HCT116 (cell line): ENCODE data around the gene WDR90. TPM values are rescaled to one million over a fixed set of nuclear protein-coding genes. Genes with fewer than 3 reads are reported as not detected.

Experiments used
- ATAC-seq: fragments of 200-7000 bp; cut with Tn5 transposase; 2 replicates; pipeline ENCODE4 v1.9.1; 2020; ENCODE audit warnings: mild to moderate bottlenecking, moderate library complexity
- BruUV-seq: library from RNA; stranded (reverse); fragments of 400-500 nt; replicated peaks from 2 replicates; lab custom pipeline; 2021; lab: Mats Ljungman, UMichigan
- CTCF ChIA-PET: fragments of 300-600 bp; sonication (Branson Sonifier 250); formaldehyde crosslinking; loops from one replicate; lab custom pipeline; 2021; ENCODE audit warnings: antibody characterized with exemption; lab: Charles Lee
- POLR2A ChIA-PET: fragments of 300-600, 350-600 bp; sonication (Branson Sonifier 250); formaldehyde crosslinking; loops from one replicate; lab custom pipeline; 2021; ENCODE audit warnings: antibody characterized with exemption; lab: Charles Lee
- RAD21 ChIA-PET, 2 experiments: fragments of 300-600 bp; sonication (Branson Sonifier 250); formaldehyde crosslinking; loops; one replicate each; lab custom pipeline; 2023; ENCODE audit warnings: low total read pairs in 2 of 2; ENCODE audit not compliant: uncharacterized antibody in 2 of 2, unreplicated experiment in 2 of 2, low non-redundant PET in 1 of 2; lab: Charles Lee
- DNase-seq: peaks from one replicate; pipeline ENCODE4 v3.0.0-alpha.2; 2010; ENCODE audit warnings: low read depth, low spot score
- H2AFZ ChIP-seq: fragments of 200-600 bp; shearing (Covaris generic), sonication (generic); 2 replicates; pipeline ENCODE4 v1.6.1; 2017; ENCODE audit warnings: low read depth, mixed run types, mixed read lengths, antibody characterized with exemption, low read length; ENCODE audit not compliant: poor library complexity, severe bottlenecking
- H3K27ac ChIP-seq: 2 replicates; pipeline ENCODE4 v1.5.1; 2012; ENCODE audit warnings: low read depth, low read length
- H3K27me3 ChIP-seq: fragments of 200-600 bp; sonication (generic); 2 replicates; pipeline ENCODE4 v1.6.1; 2016; ENCODE audit warnings: mixed run types, low read length, mixed read lengths; ENCODE audit not compliant: insufficient read depth
- H3K36me3 ChIP-seq, 2 experiments: fragments of 200-500 bp in 1 of 2; fragments of 200-600 bp in 1 of 2; sonication (Bioruptor generic) in 1 of 2; sonication (generic) in 1 of 2; 2 replicates each; pipeline versions ENCODE4 v1.5.1 to v1.6.1; 2014 to 2016; ENCODE audit warnings: low read length in 2 of 2, inconsistent platforms in 1 of 2, mixed read lengths in 1 of 2, mixed run types in 1 of 2; ENCODE audit not compliant: insufficient read depth in 2 of 2, control insufficient read depth in 1 of 2
- H3K4me1 ChIP-seq, 2 experiments: fragments of 200-600 bp in 1 of 2; sonication (generic) in 1 of 2; 2 replicates each; pipeline versions ENCODE4 v1.5.1 to v1.6.1; 2012 to 2017; ENCODE audit warnings: low read length in 2 of 2, inconsistent platforms in 1 of 2, mild to moderate bottlenecking in 1 of 2, mixed read lengths in 1 of 2, mixed run types in 1 of 2, moderate library complexity in 1 of 2; ENCODE audit not compliant: insufficient read depth in 2 of 2, control insufficient read depth in 1 of 2
- H3K4me2 ChIP-seq: fragments of 200-600 bp; sonication (generic); 2 replicates; pipeline ENCODE4 v1.6.1; 2017; ENCODE audit warnings: mixed run types, low read length, mixed read lengths
- H3K4me3 ChIP-seq, 2 experiments: fragments of 200-600 bp in 1 of 2; sonication (generic) in 1 of 2; replicated peaks in 1 of 2; 2 replicates each; pipeline ENCODE4 v1.5.1; 2011 to 2016; ENCODE audit warnings: low read length in 2 of 2, control low read depth in 1 of 2, low read depth in 1 of 2, mild to moderate bottlenecking in 1 of 2, mixed read lengths in 1 of 2, mixed run types in 1 of 2
- H3K79me2 ChIP-seq: fragments of 200-600 bp; sonication (generic); 2 replicates; pipeline ENCODE4 v1.6.1; 2017; ENCODE audit warnings: mild to moderate bottlenecking, mixed run types, low read length, moderate library complexity, mixed read lengths; ENCODE audit not compliant: insufficient read depth
- H3K9ac ChIP-seq: fragments of 200-600 bp; sonication (generic); 2 replicates; pipeline ENCODE4 v1.6.1; 2016; ENCODE audit warnings: low read length, mixed read lengths
- H3K9me2 ChIP-seq: fragments of 200-600 bp; sonication (generic), shearing (Covaris generic); 2 replicates; pipeline ENCODE4 v1.6.1; 2017; ENCODE audit warnings: mixed run types, mild to moderate bottlenecking, moderate library complexity; ENCODE audit not compliant: insufficient read depth
- H3K9me3 ChIP-seq, 2 experiments: fragments of 200-500 bp in 1 of 2; fragments of 200-600 bp in 1 of 2; sonication (Bioruptor generic) in 1 of 2; sonication (generic) in 1 of 2; 2 replicates each; pipeline ENCODE4 v1.6.1; 2014 to 2017; ENCODE audit warnings: low read length in 2 of 2, mixed read lengths in 2 of 2, inconsistent platforms in 1 of 2, low read depth in 1 of 2, mild to moderate bottlenecking in 1 of 2, mixed run types in 1 of 2, moderate library complexity in 1 of 2; ENCODE audit not compliant: control insufficient read depth in 1 of 2, insufficient read depth in 1 of 2
- H4K20me1 ChIP-seq: fragments of 200-600 bp; sonication (generic), shearing (Covaris generic); 2 replicates; pipeline ENCODE4 v1.6.1; 2017; ENCODE audit warnings: mixed run types, mild to moderate bottlenecking, moderate library complexity; ENCODE audit not compliant: insufficient read depth
- CEBPB ChIP-seq: IDR thresholded peaks from 2 replicates; pipeline ENCODE4 v1.6.1; 2012; ENCODE audit warnings: low read depth
- CTCF ChIP-seq, 3 experiments: fragments of 200-600 bp in 1 of 3; sonication (generic) in 1 of 3; IDR thresholded peaks in 2 of 3; conservative IDR thresholded peaks in 1 of 3; 2 replicates each; pipeline ENCODE4 v1.5.1; 2012 to 2017; ENCODE audit warnings: low read depth in 2 of 3, low read length in 2 of 3, antibody characterized with exemption in 1 of 3, borderline replicate concordance in 1 of 3, control low read depth in 1 of 3, mild to moderate bottlenecking in 1 of 3, mixed read lengths in 1 of 3, mixed run types in 1 of 3, moderate library complexity in 1 of 3; ENCODE audit not compliant: insufficient read depth in 1 of 3
- ELF1 ChIP-seq: IDR thresholded peaks from 2 replicates; pipeline ENCODE4 v1.6.1; 2012; ENCODE audit warnings: low read depth, borderline replicate concordance
- EZH2phosphoT487 ChIP-seq: fragments of 200-600 bp; IDR thresholded peaks from 2 replicates; pipeline ENCODE4 v1.6.1; 2018; ENCODE audit warnings: antibody characterized with exemption, borderline replicate concordance
- FOSL1 ChIP-seq: IDR thresholded peaks from 2 replicates; pipeline ENCODE4 v1.6.1; 2012; ENCODE audit warnings: low read depth
- JUND ChIP-seq: IDR thresholded peaks from 2 replicates; pipeline ENCODE4 v1.6.1; 2012
- POLR2A ChIP-seq: IDR thresholded peaks from 2 replicates; pipeline ENCODE4 v1.7.0; 2011; ENCODE audit warnings: borderline replicate concordance; ENCODE audit not compliant: insufficient read depth, insufficient read length; ENCODE audit errors: extremely low read depth
- POLR2AphosphoS5 ChIP-seq: IDR thresholded peaks from 2 replicates; pipeline ENCODE4 v1.6.1; 2011; ENCODE audit warnings: mild to moderate bottlenecking, low read depth, low read length, moderate library complexity
- RAD21 ChIP-seq: IDR thresholded peaks from 2 replicates; pipeline ENCODE4 v1.6.1; 2012; ENCODE audit warnings: low read depth, mild to moderate bottlenecking
- REST ChIP-seq: IDR thresholded peaks from 2 replicates; pipeline ENCODE4 v1.6.1; 2012; ENCODE audit warnings: low read depth
- SP1 ChIP-seq: IDR thresholded peaks from 2 replicates; pipeline ENCODE4 v1.6.1; 2012; ENCODE audit warnings: low read depth
- SRF ChIP-seq: IDR thresholded peaks from 2 replicates; pipeline ENCODE4 v1.6.1; 2012; ENCODE audit warnings: low read depth
- YY1 ChIP-seq: IDR thresholded peaks from 2 replicates; pipeline ENCODE4 v1.6.1; 2011; ENCODE audit warnings: low read length, low read depth, moderate library complexity, mild to moderate bottlenecking; ENCODE audit not compliant: insufficient replicate concordance; ENCODE audit errors: extremely low read depth
- ZNF274 ChIP-seq: fragments of 200-500 bp; sonication (Bioruptor generic); IDR thresholded peaks from 2 replicates; pipeline ENCODE4 v1.6.1; 2014; ENCODE audit warnings: mild to moderate bottlenecking, low read depth, low read length, inconsistent platforms
- intact Hi-C: fragments of 100-400 bp; cut with micrococcal nuclease; formaldehyde crosslinking; loops from 2 replicates; pipeline ENCODE4 v1.10.0; 2022
- total RNA-seq: library from RNA; stranded (reverse); gene quantifications from one replicate; pipeline ENCODE4 v1.2.1, GENCODE V29; 2021; ENCODE audit not compliant: unreplicated experiment
- TF ChIP-seq, protein P1 (sequence below): IDR thresholded peaks from 2 replicates; pipeline ENCODE4 v1.6.1; 2012

The WDR90 gene
- total RNA-seq, 1 experiment from 2014 or later, result 73.7 TPM

- peaks cover 11% of the 10 kb centered on the region for H3K79me2 ChIP-seq
- no peak for ATAC-seq
- no peak for DNase-seq
- H3K9ac ChIP-seq, result no peak overlapping the region
- H3K27me3 ChIP-seq, result no peaks in the 10 kb centered on the region
- H3K27ac ChIP-seq, result no peak overlapping the region
- H2AFZ ChIP-seq, result no peak overlapping the region
- ChIA-PET RAD21 (no interaction called here), POLR2A (no interaction called here), CTCF (no interaction called here)
- peaks cover 0 to 17% of the 10 kb centered on the region in 2 experiments; a peak in 3 of 4 replicates for H3K4me1 ChIP-seq
- no peak overlapping the region for H3K4me3 ChIP-seq
- BruUV-seq, result no TSS peak
- H3K9me3 ChIP-seq, result no peaks in the 10 kb centered on the region
- H3K4me2 ChIP-seq, result no peak overlapping the region
- intact Hi-C loops, result no loop called here
- H4K20me1 ChIP-seq, result no peaks in the 10 kb centered on the region
- peaks cover 0 to 10% of the 10 kb centered on the region in 2 experiments; a peak in 3 of 4 replicates for H3K36me3 ChIP-seq
- TF ChIP-seq SRF, result no peak
- no peak for TF ChIP-seq ZNF274
- TF ChIP-seq SP1, result no peak
- TF ChIP-seq ELF1, result no peak
- TF ChIP-seq JUND, result no peak
- TF ChIP-seq, protein P1, sequence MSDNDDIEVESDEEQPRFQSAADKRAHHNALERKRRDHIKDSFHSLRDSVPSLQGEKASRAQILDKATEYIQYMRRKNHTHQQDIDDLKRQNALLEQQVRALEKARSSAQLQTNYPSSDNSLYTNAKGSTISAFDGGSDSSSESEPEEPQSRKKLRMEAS, result no peak
- no peak for TF ChIP-seq POLR2A
- no peaks in the 10 kb centered on the region for H3K9me2 ChIP-seq
These were observed 27.4 kb downstream of the WDR90 start for GRCh38 chr16:676565-676902.

GRCh38 chr16:676913-677312 is 27.7 kb downstream of the WDR90 start:
- Histone ChIP-seq H3K27ac (no peak overlapping the region), H3K9me2 (no peaks in the 10 kb centered on the region), H3K79me2 (peaks cover 14% of the 10 kb centered on the region), H3K4me1 (peaks cover 2 to 21% of the 10 kb centered on the region in 2 experiments; a peak in 3 of 4 replicates), H3K4me3 (no peak overlapping the region), H3K9ac (no peak overlapping the region), H3K9me3 (no peaks in the 10 kb centered on the region), H2AFZ (no peak overlapping the region), H3K4me2 (no peak overlapping the region), H4K20me1 (no peaks in the 10 kb centered on the region), H3K27me3 (no peaks in the 10 kb centered on the region), H3K36me3 (peaks cover 0 to 14% of the 10 kb centered on the region in 2 experiments; a peak in 3 of 4 replicates)
- BruUV-seq, result no TSS peak
- DNase-seq (no peak), ATAC-seq (no peak)
- ChIA-PET POLR2A (no interaction called here), CTCF (no interaction called here), RAD21 (no interaction called here)
- intact Hi-C loops, result no loop called here
- TF ChIP-seq EZH2phosphoT487 (no peak), RAD21 (no peak), FOSL1 (no peak), POLR2AphosphoS5 (no peak), REST (no peak), CEBPB (no peak), CTCF (IDR thresholded peaks at IDR 0.05 in 2 of 3, conservative IDR thresholded peaks at IDR 0.05 in 1 of 3; ENCODE audit: borderline replicate concordance in 1 of 3, insufficient read depth in 1 of 3, low read depth in 2 of 3, low read length in 2 of 3) (no peak), YY1 (no peak), JUND (no peak)
